ENCODE results near the gene SEC14L5.

DNA sequence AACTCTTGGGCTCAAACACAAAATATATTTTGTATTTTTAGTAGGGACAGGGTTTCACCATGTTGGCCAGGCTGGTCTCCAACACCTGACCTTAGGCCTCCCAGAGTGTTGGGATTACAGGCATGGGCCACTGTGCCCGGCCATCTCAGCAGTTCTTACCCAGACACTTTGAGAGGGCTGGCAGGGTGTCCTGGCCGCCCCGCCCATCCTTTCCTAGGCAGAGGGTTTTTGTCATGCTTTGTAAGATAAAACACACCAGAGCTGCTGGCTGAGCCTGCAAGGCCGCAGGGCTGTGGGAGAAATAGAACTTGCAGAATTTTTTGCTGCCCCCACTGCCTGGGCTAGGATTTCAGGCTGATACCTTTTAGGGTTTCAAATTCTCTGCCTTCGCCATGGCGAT is 29.9 kb upstream of the SEC14L5 start:
- no peak for TF ChIP-seq CTCF (tag by site-specific recombination; IDR thresholded peaks at IDR 0.05)
- no peak for TF ChIP-seq ZNF785 (tag by site-specific recombination; IDR thresholded peaks at IDR 0.05)
- no peak for TF ChIP-seq ZNF791 (tag by site-specific recombination; IDR thresholded peaks at IDR 0.05)

Data from HEK293 (cell line).